Fibroblast of lung (primary cell): Measurements from ENCODE around the gene AGAP1.

Experiments used
- CTCF ChIP-seq, 2 donors: IDR thresholded peaks in 1 of 2; conservative IDR thresholded peaks in 1 of 2; 1 replicate in 1 of 2; 2 replicates in 1 of 2; pipeline ENCODE4 v1.5.1; 2011 to 2012; ENCODE audit warnings: low read length in 2 of 2, control low read depth in 1 of 2, inconsistent platforms in 1 of 2, low read depth in 1 of 2, mild to moderate bottlenecking in 1 of 2
- EZH2 ChIP-seq: IDR thresholded peaks from 2 replicates; pipeline ENCODE4 v1.5.1; 2012; ENCODE audit warnings: low read length, control low read depth, mild to moderate bottlenecking; ENCODE audit errors: missing control alignments

GRCh38 chr2:235626658-235627057, 132.8 kb downstream of the AGAP1 start:
- TF ChIP-seq CTCF (conservative IDR thresholded peaks at IDR 0.05 in 1 of 2, IDR thresholded peaks at IDR 0.05 in 1 of 2; ENCODE audit: low read depth in 1 of 2, low read length in 2 of 2) (no peak), EZH2 (no peak)
